Measurements from ENCODE around the gene ERFL.

ERFL gene

GRCh38 chr19:41913538-41914423, 14.5 kb downstream of the ERFL start:
- no peak for DNase-seq (ENCODE audit: low read depth)

- no peak for DNase-seq (ENCODE audit: low read depth)
Observed at GRCh38 chr19:41912899-41913537, 15.2 kb downstream of the ERFL start.

GRCh38 chr19:41911889-41912731, 16.1 kb downstream of the ERFL start:
- no peak for DNase-seq (ENCODE audit: low read depth)

- no peak for DNase-seq (ENCODE audit: low read depth)
Observed at GRCh38 chr19:41910992-41911888, 17.0 kb downstream of the ERFL start.

GRCh38 chr19:41910240-41910991, 17.8 kb downstream of the ERFL start:
- no peak for DNase-seq (ENCODE audit: low read depth)

GRCh38 chr19:41909706-41910105, 18.5 kb downstream of the ERFL start:
- no peak for DNase-seq (ENCODE audit: low read depth)

GRCh38 chr19:41908724-41909464, 19.4 kb downstream of the ERFL start:
- no peak for DNase-seq (ENCODE audit: low read depth)

- DNase-seq (ENCODE audit: low read depth): no peak
Observed at GRCh38 chr19:41907994-41908615, 20.1 kb downstream of the ERFL start.

GRCh38 chr19:41906916-41907680, 21.2 kb downstream of the ERFL start:
- no peak for DNase-seq (ENCODE audit: low read depth)

- DNase-seq (ENCODE audit: low read depth): no peak
Observed at GRCh38 chr19:41906271-41906670, 22.0 kb downstream of the ERFL start.

- DNase-seq (ENCODE audit: low read depth): no peak
Observed at GRCh38 chr19:41905273-41906002, 22.8 kb downstream of the ERFL start.

GRCh38 chr19:41904118-41904870, 24.0 kb downstream of the ERFL start:
- DNase-seq (ENCODE audit: low read depth): no peak

- no peak for DNase-seq (ENCODE audit: low read depth)
Observed at GRCh38 chr19:41903193-41903953, 24.9 kb downstream of the ERFL start.

- DNase-seq (ENCODE audit: low read depth): no peak
Observed at GRCh38 chr19:41902594-41902993, 25.7 kb downstream of the ERFL start.

GRCh38 chr19:41901707-41902360, 26.4 kb downstream of the ERFL start:
- DNase-seq (ENCODE audit: low read depth): no peak

- no peak for DNase-seq (ENCODE audit: low read depth)
Observed at GRCh38 chr19:41898235-41898634, 30.0 kb downstream of the ERFL start.

Data from amniotic epithelial cell (primary cell).